Inflammatory macrophage (primary cell): ENCODE data around the gene ETDC.
A peak's percentile ranks its signal among the peaks of the same experiment; 100 is the strongest.
"Not testable (repeated sequence)": the region's sequence is repeated elsewhere in the genome, so short reads cannot be mapped to it uniquely, and the experiment has no call there.

ENCODE experiments used
- DNase-seq, 2 donors: peaks; one replicate each; pipeline ENCODE4 v3.0.0-alpha.2; 2020 to 2022
- total RNA-seq, 18 experiments: gene quantifications; one replicate each; lab custom pipeline; 2026; ENCODE audit warnings: mixed read lengths in 6 of 18, inconsistent platforms in 2 of 18; lab: John Stamatoyannopoulos, UW

ETDC gene
- 0 reads per million in 18 experiments for total RNA-seq

GRCh38 chrX:135309430-135309923 lies at the start of gene ETDC:
Gene ETDC, plus strand, starts transcription at chrX:135309480. Its CDS starts 0 bp downstream, at chrX:135309480.
- no peak for DNase-seq

- not testable (repeated sequence) for DNase-seq
Measured at GRCh38 chrX:135260976-135261375, 48.3 kb upstream of the ETDC start.

- not testable (repeated sequence) for DNase-seq
Measured at GRCh38 chrX:135263376-135263775, 45.9 kb upstream of the ETDC start.

- DNase-seq, result no peak
Measured at GRCh38 chrX:135264206-135264605, 45.1 kb upstream of the ETDC start.

GRCh38 chrX:135273162-135273561 lies 36.1 kb upstream of the ETDC start:
- DNase-seq, result no peak

GRCh38 chrX:135275973-135276372 lies 33.3 kb upstream of the ETDC start:
- peak in 1 of 2 donors; percentile 6 for DNase-seq

- no peak for DNase-seq
Measured at GRCh38 chrX:135287266-135287823, 21.9 kb upstream of the ETDC start.

GRCh38 chrX:135295238-135295943 lies 13.9 kb upstream of the ETDC start:
- DNase-seq, result peak; percentile 28 to 45

GRCh38 chrX:135295944-135296305 lies 13.4 kb upstream of the ETDC start:
- DNase-seq, result no peak

- DNase-seq, result no peak
Measured at GRCh38 chrX:135302269-135302873, 6.9 kb upstream of the ETDC start.

- no peak for DNase-seq
Measured at GRCh38 chrX:135304741-135305140, 4.5 kb upstream of the ETDC start.

- peak; percentile 63 to 70 for DNase-seq
Measured at GRCh38 chrX:135307171-135307570, 2.1 kb upstream of the ETDC start.

GRCh38 chrX:135308345-135308855 lies 880 bp upstream of the ETDC start:
- DNase-seq, result no peak

- DNase-seq, result no peak
Measured at GRCh38 chrX:135315864-135316263, 6.6 kb downstream of the ETDC start.

- no peak for DNase-seq
Measured at GRCh38 chrX:135324463-135324862, 15.2 kb downstream of the ETDC start.

GRCh38 chrX:135325036-135325818 lies 15.9 kb downstream of the ETDC start:
- DNase-seq, result not testable (repeated sequence)

- DNase-seq, result no peak
Measured at GRCh38 chrX:135327299-135327698, 18.0 kb downstream of the ETDC start.

- no peak for DNase-seq
Measured at GRCh38 chrX:135328421-135329005, 19.2 kb downstream of the ETDC start.

GRCh38 chrX:135330706-135331105 lies 21.4 kb downstream of the ETDC start:
- no peak for DNase-seq

GRCh38 chrX:135331525-135331924 lies 22.2 kb downstream of the ETDC start:
- no peak for DNase-seq

- no peak for DNase-seq
Measured at GRCh38 chrX:135340831-135341230, 31.6 kb downstream of the ETDC start.

GRCh38 chrX:135345107-135345589 lies 35.9 kb downstream of the ETDC start:
- DNase-seq, result peak in 1 of 2 donors; percentile 1
